Measurements from ENCODE around the gene SLC33A1.
A peak's percentile ranks its signal among the peaks of the same experiment; 100 is the strongest.

The SLC33A1 gene

GRCh38 chr3:155791190-155791589 lies 63.0 kb downstream of the SLC33A1 start:
- Histone ChIP-seq H3K4ac (ENCODE audit: low read depth in 1 of 2, low read length in 2 of 2) (no peak overlapping the region), H2BK15ac (ENCODE audit: low read depth, poor library complexity, severe bottlenecking) (no peak overlapping the region), H2AFZ (ENCODE audit: low read depth, low read length) (no peak overlapping the region), H3K4me1 (ENCODE audit: control insufficient read depth, insufficient read depth, low read depth, low read length) (no peaks in the 10 kb centered on the region), H2BK120ac (ENCODE audit: low read depth, low read length) (no peak overlapping the region), H3K4me3 (ENCODE audit: insufficient read depth in 1 of 2, low read depth in 1 of 2, low read length in 2 of 2) (no peak overlapping the region), H2BK5ac (ENCODE audit: low read depth, low read length, poor library complexity, severe bottlenecking) (no peak overlapping the region), H3K14ac (ENCODE audit: low read length in 2 of 2) (no peak overlapping the region), H4K8ac (ENCODE audit: low read length) (no peak overlapping the region), H3K9ac (ENCODE audit: low read length) (no peak overlapping the region), H3K9me3 (ENCODE audit: control insufficient read depth, low read length) (no peaks in the 10 kb centered on the region), H3K27me3 (ENCODE audit: control insufficient read depth in 1 of 2, insufficient read depth in 1 of 2, low read length in 2 of 2) (no peaks in the 10 kb centered on the region), H2BK12ac (ENCODE audit: low read length in 2 of 2) (no peak overlapping the region), H3K18ac (ENCODE audit: low read depth in 1 of 2, low read length in 2 of 2) (no peak overlapping the region), H3K23ac (ENCODE audit: low read length in 2 of 2) (no peak overlapping the region), H2AK5ac (ENCODE audit: low read length, severe bottlenecking) (no peak overlapping the region), H3K79me1 (replicated peaks; ENCODE audit: low read length, poor library complexity, severe bottlenecking) (peaks cover 7% of the 10 kb centered on the region), H4K91ac (ENCODE audit: low read length) (no peak overlapping the region), H3K36me3 (ENCODE audit: control insufficient read depth in 1 of 2, insufficient read depth in 2 of 2, low read depth in 1 of 2, low read length in 2 of 2) (peaks cover 11 to 13% of the 10 kb centered on the region in 2 experiments), H3K4me2 (ENCODE audit: low read length, poor library complexity, severe bottlenecking) (no peak overlapping the region), H3K27ac (ENCODE audit: low read length, poor library complexity, severe bottlenecking) (no peak overlapping the region)
- peak; percentile 13 for DNase-seq
- WGBS = 98% methylated on average over 2 of the region's 2 CpGs

DNA sequence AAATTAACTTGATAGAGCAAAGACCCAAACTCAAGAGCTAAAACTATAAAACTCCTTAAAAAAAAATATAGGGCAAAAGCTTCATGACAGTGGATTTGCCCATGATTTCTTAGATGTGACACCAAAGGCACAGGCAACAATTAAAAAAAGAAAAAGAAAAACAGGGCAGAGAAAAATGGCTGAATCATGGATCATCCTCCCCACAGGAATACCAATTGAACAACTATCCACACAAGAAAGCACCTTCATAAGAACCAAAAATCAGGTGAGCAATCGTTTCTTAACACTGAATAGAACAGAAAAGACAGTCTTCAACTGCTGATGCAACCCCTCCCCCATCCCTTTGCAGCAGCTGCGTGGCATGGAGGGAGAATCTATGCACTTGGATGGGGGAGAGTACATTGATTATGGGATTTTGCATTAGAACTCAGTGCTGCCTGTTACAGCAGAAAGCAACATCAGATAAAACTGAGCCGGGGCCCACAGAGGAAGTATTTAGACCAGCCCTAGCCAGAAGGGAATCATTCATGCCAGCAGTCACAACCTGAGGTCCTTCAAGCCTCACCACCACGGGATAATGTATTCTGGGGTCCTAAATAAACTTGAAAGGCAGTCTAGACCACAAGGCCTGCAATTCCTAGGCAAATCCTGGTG lies 63.8 kb downstream of the SLC33A1 start:
- Histone ChIP-seq H2BK12ac (ENCODE audit: low read length in 2 of 2) (no peak overlapping the region), H4K8ac (ENCODE audit: low read length) (no peak overlapping the region), H4K91ac (ENCODE audit: low read length) (no peak overlapping the region), H2BK120ac (ENCODE audit: low read depth, low read length) (no peak overlapping the region), H3K18ac (ENCODE audit: low read depth in 1 of 2, low read length in 2 of 2) (no peak overlapping the region), H3K9ac (ENCODE audit: low read length) (no peak overlapping the region), H3K4me3 (ENCODE audit: insufficient read depth in 1 of 2, low read depth in 1 of 2, low read length in 2 of 2) (no peak overlapping the region), H2AK5ac (ENCODE audit: low read length, severe bottlenecking) (no peak overlapping the region), H2BK15ac (ENCODE audit: low read depth, poor library complexity, severe bottlenecking) (no peak overlapping the region), H3K27ac (ENCODE audit: low read length, poor library complexity, severe bottlenecking) (no peak overlapping the region), H3K27me3 (ENCODE audit: control insufficient read depth in 1 of 2, insufficient read depth in 1 of 2, low read length in 2 of 2) (no peaks in the 10 kb centered on the region), H3K79me1 (replicated peaks; ENCODE audit: low read length, poor library complexity, severe bottlenecking) (peaks cover 7% of the 10 kb centered on the region), H2BK5ac (ENCODE audit: low read depth, low read length, poor library complexity, severe bottlenecking) (no peak overlapping the region), H3K4ac (ENCODE audit: low read depth in 1 of 2, low read length in 2 of 2) (no peak overlapping the region), H3K14ac (ENCODE audit: low read length in 2 of 2) (no peak overlapping the region), H3K4me1 (ENCODE audit: control insufficient read depth, insufficient read depth, low read depth, low read length) (no peaks in the 10 kb centered on the region), H3K23ac (ENCODE audit: low read length in 2 of 2) (no peak overlapping the region), H2AFZ (ENCODE audit: low read depth, low read length) (no peak overlapping the region), H3K9me3 (ENCODE audit: control insufficient read depth, low read length) (no peaks in the 10 kb centered on the region), H3K4me2 (ENCODE audit: low read length, poor library complexity, severe bottlenecking) (no peak overlapping the region), H3K36me3 (ENCODE audit: control insufficient read depth in 1 of 2, insufficient read depth in 2 of 2, low read depth in 1 of 2, low read length in 2 of 2) (peaks cover 11 to 13% of the 10 kb centered on the region in 2 experiments)
- no peak for DNase-seq
- whole genome bisulfite sequencing = 93% methylated on average over 3 of the region's 4 CpGs

- no peak overlapping the region for H4K91ac ChIP-seq (ENCODE audit: low read length)
- no peaks in the 10 kb centered on the region for H3K27me3 ChIP-seq (ENCODE audit: control insufficient read depth in 1 of 2, insufficient read depth in 1 of 2, low read length in 2 of 2)
- H3K4ac ChIP-seq (ENCODE audit: low read depth in 1 of 2, low read length in 2 of 2) = no peak overlapping the region
- H3K14ac ChIP-seq (ENCODE audit: low read length in 2 of 2) = no peak overlapping the region
- H4K8ac ChIP-seq (ENCODE audit: low read length) = no peak overlapping the region
- H2AFZ ChIP-seq (ENCODE audit: low read depth, low read length) = no peak overlapping the region
- peaks cover 10% of the 10 kb centered on the region for H3K9me3 ChIP-seq (ENCODE audit: control insufficient read depth, low read length)
- H3K4me3 ChIP-seq (ENCODE audit: insufficient read depth in 1 of 2, low read depth in 1 of 2, low read length in 2 of 2) = no peak overlapping the region
- H3K36me3 ChIP-seq (ENCODE audit: control insufficient read depth in 1 of 2, insufficient read depth in 2 of 2, low read depth in 1 of 2, low read length in 2 of 2) = peaks cover 0 to 3% of the 10 kb centered on the region in 2 experiments
- H3K4me1 ChIP-seq (ENCODE audit: control insufficient read depth, insufficient read depth, low read depth, low read length) = no peaks in the 10 kb centered on the region
- no peak overlapping the region for H3K18ac ChIP-seq (ENCODE audit: low read depth in 1 of 2, low read length in 2 of 2)
- no peak overlapping the region for H3K23ac ChIP-seq (ENCODE audit: low read length in 2 of 2)
- H2BK15ac ChIP-seq (ENCODE audit: low read depth, poor library complexity, severe bottlenecking) = no peak overlapping the region
- H3K4me2 ChIP-seq (ENCODE audit: low read length, poor library complexity, severe bottlenecking) = no peak overlapping the region
- no peak overlapping the region for H3K27ac ChIP-seq (ENCODE audit: low read length, poor library complexity, severe bottlenecking)
- no peak for DNase-seq
- no peak overlapping the region for H2BK5ac ChIP-seq (ENCODE audit: low read depth, low read length, poor library complexity, severe bottlenecking)
- no peak overlapping the region for H2BK12ac ChIP-seq (ENCODE audit: low read length in 2 of 2)
- H3K9ac ChIP-seq (ENCODE audit: low read length) = no peak overlapping the region
- no peak overlapping the region for H2BK120ac ChIP-seq (ENCODE audit: low read depth, low read length)
- H2AK5ac ChIP-seq (ENCODE audit: low read length, severe bottlenecking) = no peak overlapping the region
- peaks cover 4% of the 10 kb centered on the region for H3K79me1 ChIP-seq (replicated peaks; ENCODE audit: low read length, poor library complexity, severe bottlenecking)
Observed at GRCh38 chr3:155785662-155786295, 68.4 kb downstream of the SLC33A1 start.

GRCh38 chr3:155782390-155782953 lies 71.8 kb downstream of the SLC33A1 start:
- Histone ChIP-seq H3K4ac (ENCODE audit: low read depth in 1 of 2, low read length in 2 of 2) (no peak overlapping the region), H2AFZ (ENCODE audit: low read depth, low read length) (no peak overlapping the region), H3K27ac (ENCODE audit: low read length, poor library complexity, severe bottlenecking) (no peak overlapping the region), H2BK15ac (ENCODE audit: low read depth, poor library complexity, severe bottlenecking) (no peak overlapping the region), H3K79me1 (replicated peaks; ENCODE audit: low read length, poor library complexity, severe bottlenecking) (peaks cover 3% of the 10 kb centered on the region), H4K8ac (ENCODE audit: low read length) (no peak overlapping the region), H3K9me3 (ENCODE audit: control insufficient read depth, low read length) (peaks cover 10% of the 10 kb centered on the region), H3K18ac (ENCODE audit: low read depth in 1 of 2, low read length in 2 of 2) (no peak overlapping the region), H2BK5ac (ENCODE audit: low read depth, low read length, poor library complexity, severe bottlenecking) (no peak overlapping the region), H3K4me1 (ENCODE audit: control insufficient read depth, insufficient read depth, low read depth, low read length) (no peaks in the 10 kb centered on the region), H3K23ac (ENCODE audit: low read length in 2 of 2) (no peak overlapping the region), H3K36me3 (ENCODE audit: control insufficient read depth in 1 of 2, insufficient read depth in 2 of 2, low read depth in 1 of 2, low read length in 2 of 2) (peaks cover 0 to 3% of the 10 kb centered on the region in 2 experiments), H2BK120ac (ENCODE audit: low read depth, low read length) (no peak overlapping the region), H2BK12ac (ENCODE audit: low read length in 2 of 2) (no peak overlapping the region), H3K4me3 (ENCODE audit: insufficient read depth in 1 of 2, low read depth in 1 of 2, low read length in 2 of 2) (no peak overlapping the region), H3K27me3 (ENCODE audit: control insufficient read depth in 1 of 2, insufficient read depth in 1 of 2, low read length in 2 of 2) (no peaks in the 10 kb centered on the region), H3K14ac (ENCODE audit: low read length in 2 of 2) (no peak overlapping the region), H4K91ac (ENCODE audit: low read length) (no peak overlapping the region), H3K9ac (ENCODE audit: low read length) (no peak overlapping the region), H3K4me2 (ENCODE audit: low read length, poor library complexity, severe bottlenecking) (no peak overlapping the region), H2AK5ac (ENCODE audit: low read length, severe bottlenecking) (no peak overlapping the region)
- 100% methylated on average over 1 of the region's 1 CpG for WGBS
- no peak for DNase-seq
